HFF-Myc (cell line): Measurements from ENCODE around the gene ADAP1.

Experiments
- DNase-seq: peaks from one replicate; pipeline ENCODE4 v3.0.0-alpha.2; 2011; ENCODE audit warnings: low read depth; ENCODE audit errors: extremely low read depth
- H3K4me3 ChIP-seq: replicated peaks from 2 replicates; pipeline ENCODE4 v1.5.1; 2011; ENCODE audit warnings: low read depth, mild to moderate bottlenecking, control low read depth, low read length
- CTCF ChIP-seq: IDR thresholded peaks from 2 replicates; pipeline ENCODE4 v1.5.1; 2012; ENCODE audit warnings: mild to moderate bottlenecking, low read depth, low read length, control low read depth; ENCODE audit errors: missing control alignments

ADAP1 gene

GRCh38 chr7:863106-863505 lies 91.4 kb downstream of the ADAP1 start:
- no peak for DNase-seq
- H3K4me3 ChIP-seq: no peak overlapping the region
- no peak for TF ChIP-seq CTCF

GRCh38 chr7:862157-862556 lies 92.3 kb downstream of the ADAP1 start:
- H3K4me3 ChIP-seq: no peak overlapping the region
- no peak for DNase-seq
- TF ChIP-seq CTCF: no peak

GRCh38 chr7:861222-861621 lies 93.3 kb downstream of the ADAP1 start:
- DNase-seq: no peak
- TF ChIP-seq CTCF: no peak
- H3K4me3 ChIP-seq: no peak overlapping the region

- TF ChIP-seq CTCF: no peak
- H3K4me3 ChIP-seq: no peak overlapping the region
- DNase-seq: no peak
Measured at GRCh38 chr7:860149-860548, 94.3 kb downstream of the ADAP1 start.

GRCh38 chr7:859359-860030 lies 95.0 kb downstream of the ADAP1 start:
- no peak overlapping the region for H3K4me3 ChIP-seq
- TF ChIP-seq CTCF: no peak
- no peak for DNase-seq

- no peak overlapping the region for H3K4me3 ChIP-seq
- no peak for DNase-seq
- no peak for TF ChIP-seq CTCF
Measured at GRCh38 chr7:857661-858060, 96.8 kb downstream of the ADAP1 start.
